ENCODE measurements around the gene JAKMIP3. TPM values are rescaled to one million over a fixed set of nuclear protein-coding genes. Genes with fewer than 3 reads are reported as not detected.

The JAKMIP3 gene
- total RNA-seq, 2 experiments from 2014 or later: 0.40 to 0.52 TPM

DNA sequence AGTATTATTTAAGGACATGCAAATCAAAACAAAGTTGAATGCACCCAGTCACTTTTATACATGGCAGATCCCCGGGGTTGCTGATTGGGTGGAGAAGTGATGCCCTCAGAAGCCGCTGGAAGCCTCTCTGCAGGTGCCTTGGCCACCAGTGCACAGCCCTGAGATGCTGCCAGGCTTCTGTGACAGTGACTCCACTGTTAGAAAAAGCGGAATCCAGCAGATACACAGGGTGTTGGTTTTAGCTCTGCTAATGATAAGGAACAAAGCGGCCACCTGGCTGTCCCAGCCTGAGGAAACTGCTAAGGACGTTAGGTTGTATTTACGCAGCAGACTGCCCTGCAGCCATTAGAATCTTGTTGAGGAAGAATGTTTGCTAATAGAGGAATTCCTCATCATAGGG is 47.5 kb downstream of the JAKMIP3 start:
- Mint-ChIP-seq H3K9me3 (no peaks in the 10 kb centered on the region), H3K27me3 (ENCODE audit: low read depth) (no peaks in the 10 kb centered on the region), H3K27ac (no peak overlapping the region), H3K4me1 (ENCODE audit: low read depth) (no peaks in the 10 kb centered on the region), H3K4me3 (no peak overlapping the region), H3K36me3 (ENCODE audit: low read depth) (no peaks in the 10 kb centered on the region)
- CTCF ChIA-PET: no interaction called here
- DNase-seq: no peak
- intact Hi-C loops (cut with micrococcal nuclease): no loop called here

DNA sequence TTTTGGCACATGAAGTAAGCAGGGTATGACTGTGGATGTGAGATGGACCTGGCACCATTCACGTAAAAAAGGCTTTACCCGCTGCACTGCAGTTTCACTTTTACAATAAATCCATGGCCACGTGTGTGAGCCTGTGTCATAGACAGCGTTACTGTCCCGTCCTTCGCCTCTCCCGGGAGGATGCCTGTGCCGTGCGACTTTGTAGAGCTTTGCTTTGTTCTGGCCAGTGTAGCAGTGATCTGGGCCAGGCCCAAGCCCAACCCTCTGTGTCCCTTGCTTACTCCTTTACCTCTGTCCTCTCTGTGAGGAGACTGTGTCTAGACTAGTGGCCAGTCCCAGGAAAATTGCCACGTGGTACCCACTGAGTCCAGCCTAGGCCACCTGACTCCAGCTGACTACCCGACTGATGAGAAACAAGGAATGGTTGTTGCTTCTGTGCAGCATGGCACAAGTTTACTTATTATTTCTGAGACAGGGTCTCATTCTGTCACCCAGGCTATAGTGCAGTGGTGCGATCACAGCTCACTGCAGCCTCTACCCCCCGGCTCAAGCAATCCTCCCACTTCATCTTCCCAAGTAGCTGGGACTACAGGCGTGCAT is 48.1 kb downstream of the JAKMIP3 start:
- H3K4me3 Mint-ChIP-seq: no peak overlapping the region
- H3K36me3 Mint-ChIP-seq (ENCODE audit: low read depth): no peaks in the 10 kb centered on the region
- H3K9me3 Mint-ChIP-seq: no peaks in the 10 kb centered on the region
- H3K27me3 Mint-ChIP-seq (ENCODE audit: low read depth): no peaks in the 10 kb centered on the region
- no peak for DNase-seq
- no peaks in the 10 kb centered on the region for H3K4me1 Mint-ChIP-seq (ENCODE audit: low read depth)
- intact Hi-C loops (cut with micrococcal nuclease): no loop called here
- CTCF ChIA-PET: no interaction called here
- H3K27ac Mint-ChIP-seq: no peak overlapping the region

DNA sequence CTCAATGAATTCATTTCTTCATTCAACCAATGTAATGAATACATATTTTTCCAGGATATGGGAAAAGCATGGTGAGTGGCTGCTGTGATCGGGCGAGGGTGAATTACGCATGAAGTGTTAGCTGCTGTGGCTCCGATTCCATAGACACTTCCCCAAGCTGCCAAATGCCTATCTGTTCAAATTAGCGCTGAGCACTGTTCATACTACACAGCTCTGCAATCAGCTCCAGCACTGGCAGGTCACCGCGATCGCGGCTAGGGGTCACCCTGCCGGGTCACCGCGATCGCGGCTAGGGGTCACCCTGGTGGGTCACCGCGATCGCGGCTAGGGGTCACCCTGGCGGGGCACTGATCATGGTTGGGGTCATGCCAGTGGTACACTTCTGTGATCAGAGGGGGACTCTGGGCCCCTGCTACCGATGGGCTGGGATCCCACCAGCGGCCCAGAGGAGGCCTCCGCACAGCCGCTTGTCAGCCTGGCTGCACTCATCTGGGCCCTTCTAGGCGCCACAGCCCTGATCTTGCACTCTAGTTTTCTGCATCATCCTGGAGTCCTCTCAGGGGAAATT is 49.3 kb downstream of the JAKMIP3 start:
- H3K27ac Mint-ChIP-seq: no peak overlapping the region
- no peaks in the 10 kb centered on the region for H3K9me3 Mint-ChIP-seq
- H3K36me3 Mint-ChIP-seq (ENCODE audit: low read depth): no peaks in the 10 kb centered on the region
- H3K27me3 Mint-ChIP-seq (ENCODE audit: low read depth): no peaks in the 10 kb centered on the region
- no peaks in the 10 kb centered on the region for H3K4me1 Mint-ChIP-seq (ENCODE audit: low read depth)
- no peak for DNase-seq
- CTCF ChIA-PET: no interaction called here
- intact Hi-C loops (cut with micrococcal nuclease): no loop called here
- H3K4me3 Mint-ChIP-seq: no peak overlapping the region

Other genes starting within 250 kb of the JAKMIP3 start
- gene PPP2R2D, start 164.9 kb upstream of the JAKMIP3 start, total RNA-seq: 10 to 100 TPM; 31.5 to 34.7 TPM
- gene BNIP3, start 84.0 kb upstream of the JAKMIP3 start, total RNA-seq: 10 to 100 TPM; 55.5 to 55.9 TPM
- gene DPYSL4, start 121.0 kb downstream of the JAKMIP3 start, total RNA-seq: 10 to 100 TPM; 10.8 to 14.1 TPM
- gene STK32C, start 242.0 kb downstream of the JAKMIP3 start, total RNA-seq: 10 to 100 TPM; 16.5 to 16.6 TPM